Measurements from ENCODE around the gene PPP6R2. TPM values are rescaled to one million over a fixed set of nuclear protein-coding genes. Genes with fewer than 3 reads are reported as not detected.

The PPP6R2 gene
- total RNA-seq, 6 experiments from 2014 or later, result 38.3 to 80.3 (median 54.4) TPM

- Histone ChIP-seq H3K27ac (no peak overlapping the region), H3K36me3 (no peaks in the 10 kb centered on the region), H3K27me3 (no peaks in the 10 kb centered on the region), H3K4me3 (no peak overlapping the region), H3K9me3 (no peaks in the 10 kb centered on the region), H3K4me1 (no peaks in the 10 kb centered on the region)
- ATAC-seq (peak in 1 of 4 donors; percentile 4), DNase-seq (no peak)
- intact Hi-C loops (cut with DNase I), result no loop called here
- TF ChIP-seq, protein P1, sequence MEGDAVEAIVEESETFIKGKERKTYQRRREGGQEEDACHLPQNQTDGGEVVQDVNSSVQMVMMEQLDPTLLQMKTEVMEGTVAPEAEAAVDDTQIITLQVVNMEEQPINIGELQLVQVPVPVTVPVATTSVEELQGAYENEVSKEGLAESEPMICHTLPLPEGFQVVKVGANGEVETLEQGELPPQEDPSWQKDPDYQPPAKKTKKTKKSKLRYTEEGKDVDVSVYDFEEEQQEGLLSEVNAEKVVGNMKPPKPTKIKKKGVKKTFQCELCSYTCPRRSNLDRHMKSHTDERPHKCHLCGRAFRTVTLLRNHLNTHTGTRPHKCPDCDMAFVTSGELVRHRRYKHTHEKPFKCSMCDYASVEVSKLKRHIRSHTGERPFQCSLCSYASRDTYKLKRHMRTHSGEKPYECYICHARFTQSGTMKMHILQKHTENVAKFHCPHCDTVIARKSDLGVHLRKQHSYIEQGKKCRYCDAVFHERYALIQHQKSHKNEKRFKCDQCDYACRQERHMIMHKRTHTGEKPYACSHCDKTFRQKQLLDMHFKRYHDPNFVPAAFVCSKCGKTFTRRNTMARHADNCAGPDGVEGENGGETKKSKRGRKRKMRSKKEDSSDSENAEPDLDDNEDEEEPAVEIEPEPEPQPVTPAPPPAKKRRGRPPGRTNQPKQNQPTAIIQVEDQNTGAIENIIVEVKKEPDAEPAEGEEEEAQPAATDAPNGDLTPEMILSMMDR (IDR thresholded peaks at IDR 0.05), result no peak
- no peak for TF ChIP-seq POLR2A (IDR thresholded peaks at IDR 0.05)
- 65% methylated on average over 2 of the region's 2 CpGs for WGBS (ENCODE audit: insufficient coverage, low coverage, low lambda C conversion rate, missing lambda C conversion rate)
Measured at GRCh38 chr22:50348058-50348457, 4.9 kb downstream of the PPP6R2 start.

DNA sequence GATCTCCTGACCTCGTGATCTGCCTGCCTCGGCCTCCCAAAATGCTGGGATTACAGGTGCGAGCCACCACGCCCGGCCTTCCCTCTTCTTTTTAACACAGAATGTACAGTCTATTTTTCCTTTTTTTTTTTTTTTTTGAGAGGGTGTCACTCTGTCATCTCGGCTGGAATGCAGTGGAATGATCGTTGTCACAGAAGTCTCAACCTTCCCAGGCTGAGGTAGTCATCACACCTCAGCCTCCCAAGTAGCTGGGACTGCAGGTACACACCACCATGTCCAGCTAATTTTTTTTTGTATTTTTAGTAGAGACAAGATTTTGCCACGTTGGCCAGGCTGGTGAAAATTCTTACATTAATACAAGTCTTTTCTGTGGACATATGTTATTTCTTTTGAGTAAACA lies 13.1 kb downstream of the PPP6R2 start:
- intact Hi-C loops (cut with DNase I), result no loop called here
- no peaks in the 10 kb centered on the region for H3K9me3 ChIP-seq
- no peak for ATAC-seq
- WGBS (ENCODE audit: insufficient coverage, low coverage, low lambda C conversion rate, missing lambda C conversion rate), result 93% methylated on average over 8 of the region's 8 CpGs
- no peak overlapping the region for H3K27ac ChIP-seq
- peaks cover 0 to 3% (median 0%) of the 10 kb centered on the region in 4 donors for H3K36me3 ChIP-seq
- H3K4me1 ChIP-seq, result peaks cover 0 to 14% (median 7%) of the 10 kb centered on the region in 4 donors
- no peak for DNase-seq
- TF ChIP-seq, protein P1 (IDR thresholded peaks at IDR 0.05), result no peak
- TF ChIP-seq POLR2A (IDR thresholded peaks at IDR 0.05), result no peak
- no peaks in the 10 kb centered on the region for H3K27me3 ChIP-seq
- H3K4me3 ChIP-seq, result no peak overlapping the region

GRCh38 chr22:50357222-50357621 lies 14.1 kb downstream of the PPP6R2 start:
- WGBS (ENCODE audit: insufficient coverage, low coverage, low lambda C conversion rate, missing lambda C conversion rate), result 75% methylated on average over 1 of the region's 1 CpG
- H3K27me3 ChIP-seq, result no peaks in the 10 kb centered on the region
- DNase-seq (no peak), ATAC-seq (no peak)
- TF ChIP-seq POLR2A (IDR thresholded peaks at IDR 0.05), result no peak
- TF ChIP-seq, protein P1 (IDR thresholded peaks at IDR 0.05), result no peak
- H3K27ac ChIP-seq, result no peak overlapping the region
- H3K4me1 ChIP-seq, result peaks cover 0 to 24% (median 8%) of the 10 kb centered on the region in 4 donors
- intact Hi-C loops (cut with DNase I), result no loop called here
- no peaks in the 10 kb centered on the region for H3K9me3 ChIP-seq
- peaks cover 0 to 3% (median 0%) of the 10 kb centered on the region in 4 donors for H3K36me3 ChIP-seq
- no peak overlapping the region for H3K4me3 ChIP-seq

- ATAC-seq (no peak), DNase-seq (no peak)
- no peak for TF ChIP-seq POLR2A (IDR thresholded peaks at IDR 0.05)
- TF ChIP-seq, protein P1 (IDR thresholded peaks at IDR 0.05), result no peak
- Histone ChIP-seq H3K9me3 (no peaks in the 10 kb centered on the region), H3K4me3 (no peak overlapping the region), H3K36me3 (peaks cover 0 to 3% (median 0%) of the 10 kb centered on the region in 4 donors), H3K4me1 (peaks cover 0 to 28% (median 8%) of the 10 kb centered on the region in 4 donors), H3K27me3 (no peaks in the 10 kb centered on the region), H3K27ac (no peak overlapping the region)
- WGBS (ENCODE audit: insufficient coverage, low coverage, low lambda C conversion rate, missing lambda C conversion rate), result 99% methylated on average over 10 of the region's 10 CpGs
- intact Hi-C loops (cut with DNase I), result no loop called here
Measured at GRCh38 chr22:50357756-50358155, 14.6 kb downstream of the PPP6R2 start.

GRCh38 chr22:50360578-50360977 lies 17.5 kb downstream of the PPP6R2 start:
- Histone ChIP-seq H3K27ac (no peak overlapping the region), H3K4me1 (peaks cover 0 to 34% (median 10%) of the 10 kb centered on the region in 4 donors), H3K9me3 (no peaks in the 10 kb centered on the region), H3K4me3 (no peak overlapping the region), H3K27me3 (no peaks in the 10 kb centered on the region), H3K36me3 (peaks cover 0 to 3% (median 0%) of the 10 kb centered on the region in 4 donors)
- DNase-seq (peak in 2 of 3 donors; percentile 37 to 75), ATAC-seq (peak; percentile 81 to 90 (median 85))
- no peak for TF ChIP-seq POLR2A (IDR thresholded peaks at IDR 0.05)
- TF ChIP-seq, protein P1 (IDR thresholded peaks at IDR 0.05), result peak in 1 of 4 donors; percentile 13
- 20% methylated on average over 1 of the region's 2 CpGs for WGBS (ENCODE audit: insufficient coverage, low coverage, low lambda C conversion rate, missing lambda C conversion rate)
- intact Hi-C loops (cut with DNase I), result no loop called here
